ENCODE data around the gene KIRREL1. TPM values are rescaled to one million over a fixed set of nuclear protein-coding genes. Genes with fewer than 3 reads are reported as not detected.

KIRREL1 gene
- total RNA-seq, 1 donor from 2014 or later, result not detected

- TF ChIP-seq CTCF (IDR thresholded peaks at IDR 0.05), result no peak
- ATAC-seq (ENCODE audit: low read depth), result no peak
Observed at GRCh38 chr1:158103861-158104522, 110.5 kb downstream of the KIRREL1 start.

GRCh38 chr1:158104891-158105290 is 111.4 kb downstream of the KIRREL1 start:
- no peak overlapping the region for H3K4me3 Mint-ChIP-seq
- intact Hi-C loops (cut with micrococcal nuclease), result no loop called here
- no peaks in the 10 kb centered on the region for H3K4me1 Mint-ChIP-seq
- H3K9me3 Mint-ChIP-seq, result peaks cover 5% of the 10 kb centered on the region
- TF ChIP-seq CTCF (IDR thresholded peaks at IDR 0.05), result no peak
- H3K27ac Mint-ChIP-seq, result no peak overlapping the region
- POLR2A ChIA-PET, result no interaction called here
- DNase-seq, result no peak
- CTCF ChIA-PET, result interaction anchor here (1.3 to 1.5 kb wide), 2 partner anchors 9 to 113 kb away, joined by 5 to 6 read pairs; no protein-coding TSS in a partner anchor
- no peaks in the 10 kb centered on the region for H3K27me3 Mint-ChIP-seq
- ATAC-seq (ENCODE audit: low read depth), result no peak
- no peaks in the 10 kb centered on the region for H3K36me3 Mint-ChIP-seq (ENCODE audit: low read depth)

More at GRCh38 chr1:158103861-158104522, 110.5 kb downstream of the KIRREL1 start:
- H3K27me3 Mint-ChIP-seq, result no peaks in the 10 kb centered on the region
- no peaks in the 10 kb centered on the region for H3K4me1 Mint-ChIP-seq
- intact Hi-C loops (cut with micrococcal nuclease), result no loop called here
- H3K9me3 Mint-ChIP-seq, result no peaks in the 10 kb centered on the region
- H3K4me3 Mint-ChIP-seq, result no peak overlapping the region
- CTCF ChIA-PET, result interaction anchor here (1.3 to 1.5 kb wide), 2 partner anchors 8 to 112 kb away, joined by 5 to 6 read pairs; no protein-coding TSS in a partner anchor
- no peak for DNase-seq
- H3K27ac Mint-ChIP-seq, result no peak overlapping the region
- H3K36me3 Mint-ChIP-seq (ENCODE audit: low read depth), result no peaks in the 10 kb centered on the region
- POLR2A ChIA-PET, result no interaction called here

GRCh38 chr1:158105352-158106095 is 112.1 kb downstream of the KIRREL1 start:
- intact Hi-C loops (cut with micrococcal nuclease), result no loop called here
- no peaks in the 10 kb centered on the region for H3K4me1 Mint-ChIP-seq
- no peaks in the 10 kb centered on the region for H3K36me3 Mint-ChIP-seq (ENCODE audit: low read depth)
- H3K4me3 Mint-ChIP-seq, result no peak overlapping the region
- ChIA-PET POLR2A (no interaction called here), CTCF (interaction anchor here (1.3 to 1.5 kb wide), 2 partner anchors 10 to 113 kb away, joined by 5 to 6 read pairs; no protein-coding TSS in a partner anchor)
- no peak for ATAC-seq (ENCODE audit: low read depth)
- H3K9me3 Mint-ChIP-seq, result peaks cover 5% of the 10 kb centered on the region
- no peak for DNase-seq
- H3K27ac Mint-ChIP-seq, result no peak overlapping the region
- no peak for TF ChIP-seq CTCF (IDR thresholded peaks at IDR 0.05)
- no peaks in the 10 kb centered on the region for H3K27me3 Mint-ChIP-seq

- H3K4me3 Mint-ChIP-seq, result no peak overlapping the region
- H3K27me3 Mint-ChIP-seq, result no peaks in the 10 kb centered on the region
- DNase-seq (no peak), ATAC-seq (ENCODE audit: low read depth) (no peak)
- H3K36me3 Mint-ChIP-seq (ENCODE audit: low read depth), result no peaks in the 10 kb centered on the region
- ChIA-PET POLR2A (no interaction called here), CTCF (interaction anchor here (0.9 kb wide), 1 partner anchor 17 kb away, joined by 3 read pairs; no protein-coding TSS in a partner anchor)
- TF ChIP-seq CTCF (IDR thresholded peaks at IDR 0.05), result no peak
- H3K27ac Mint-ChIP-seq, result no peak overlapping the region
- intact Hi-C loops (cut with micrococcal nuclease), result no loop called here
- H3K4me1 Mint-ChIP-seq, result peaks cover 3% of the 10 kb centered on the region
- H3K9me3 Mint-ChIP-seq, result peaks cover 5% of the 10 kb centered on the region
Observed at GRCh38 chr1:158107916-158108315, 114.5 kb downstream of the KIRREL1 start.

Measured in activated B cell treated with CpG ODN at 0.5 μM for 24 hours (primary cell).